B cell (primary cell): Measurements from ENCODE around the gene BCAS4. TPM values are rescaled to one million over a fixed set of nuclear protein-coding genes. Genes with fewer than 3 reads are reported as not detected.

Source experiments
- ATAC-seq: fragments of 200-7000 bp; cut with Tn5 transposase; one replicate; pipeline ENCODE4 v1.10.0; 2021; ENCODE audit warnings: low read depth, mild to moderate bottlenecking, moderate number of reproducible peaks, moderate library complexity
- CTCF ChIA-PET: fragments of 350-600 bp; sonication (Branson Sonifier 250); formaldehyde crosslinking; loops from one replicate; lab custom pipeline; 2021; ENCODE audit warnings: antibody characterized with exemption, inconsistent platforms; lab: Charles Lee
- POLR2A ChIA-PET: fragments of 350-600 bp; sonication (Branson Sonifier 250); formaldehyde crosslinking; loops from one replicate; lab custom pipeline; 2021; ENCODE audit warnings: antibody characterized with exemption; lab: Charles Lee
- DNase-seq: peaks from one replicate; pipeline ENCODE4 v3.0.0; 2013
- H2AFZ ChIP-seq: 2 replicates; pipeline ENCODE4 v1.6.1; 2012; ENCODE audit warnings: mild to moderate bottlenecking, low read depth, low read length; ENCODE audit not compliant: insufficient read depth, poor library complexity, severe bottlenecking
- H3K27ac ChIP-seq, 2 donors: 1 replicate in 1 of 2; 2 replicates in 1 of 2; pipeline ENCODE4 v1.5.1; 2012 to 2013; ENCODE audit warnings: low read length in 2 of 2, mild to moderate bottlenecking in 2 of 2, moderate library complexity in 1 of 2
- H3K27me3 ChIP-seq, 4 experiments: fragments of 200-600 bp in 1 of 4; sonication (generic) in 1 of 4; replicated peaks in 1 of 4; 1 replicate in 2 of 4; 2 replicates in 2 of 4; pipeline versions ENCODE4 v1.6.1 to v1.7.0; 2013 to 2016; ENCODE audit warnings: low read length in 3 of 4, mild to moderate bottlenecking in 2 of 4, mixed read lengths in 1 of 4, moderate library complexity in 1 of 4; ENCODE audit not compliant: insufficient read depth in 4 of 4, control insufficient read depth in 3 of 4; ENCODE audit errors: control extremely low read depth in 1 of 4
- H3K36me3 ChIP-seq, 2 experiments: replicated peaks in 1 of 2; 1 replicate in 1 of 2; 2 replicates in 1 of 2; pipeline versions ENCODE4 v1.6.1 to v1.7.1; 2013; ENCODE audit warnings: low read length in 1 of 2; ENCODE audit not compliant: insufficient read depth in 2 of 2, control insufficient read depth in 1 of 2; ENCODE audit errors: control extremely low read depth in 1 of 2, extremely low read depth in 1 of 2
- H3K4me1 ChIP-seq, 2 donors: fragments of 200-600 bp in 1 of 2; sonication (generic) in 1 of 2; 1 replicate in 1 of 2; 2 replicates in 1 of 2; pipeline versions ENCODE4 v1.5.1 to v1.6.1; 2013 to 2017; ENCODE audit warnings: low read length in 2 of 2; ENCODE audit not compliant: control insufficient read depth in 2 of 2, insufficient read depth in 2 of 2
- H3K4me2 ChIP-seq: replicated peaks from 2 replicates; pipeline ENCODE3; 2012; ENCODE audit warnings: mild to moderate bottlenecking, low read depth, low read length; ENCODE audit not compliant: poor library complexity, severe bottlenecking
- H3K4me3 ChIP-seq, 5 experiments: fragments of 200-600 bp in 1 of 5; sonication (generic) in 1 of 5; 1 replicate in 3 of 5; 2 replicates in 2 of 5; pipeline versions ENCODE4 v1.5.1 to v1.7.0; 2011 to 2016; ENCODE audit warnings: low read length in 4 of 5, mild to moderate bottlenecking in 4 of 5, low read depth in 2 of 5, control low read depth in 1 of 5, moderate library complexity in 1 of 5; ENCODE audit not compliant: insufficient read depth in 1 of 5; ENCODE audit errors: control extremely low read depth in 1 of 5, extremely low read depth in 1 of 5
- H3K79me2 ChIP-seq: fragments of 200-600 bp; sonication (generic); one replicate; pipeline ENCODE4 v1.6.0; 2016; ENCODE audit warnings: low read length; ENCODE audit not compliant: control insufficient read depth, insufficient read depth
- H3K9ac ChIP-seq: fragments of 200-600 bp; sonication (generic); 2 replicates; pipeline ENCODE4 v1.6.1; 2017; ENCODE audit warnings: mild to moderate bottlenecking, low read length, moderate library complexity
- H3K9me3 ChIP-seq, 3 donors: one replicate each; pipeline versions ENCODE4 v1.6.1 to v1.7.1; 2013; ENCODE audit warnings: low read length in 2 of 3; ENCODE audit not compliant: control insufficient read depth in 2 of 3, insufficient read depth in 1 of 3; ENCODE audit errors: control extremely low read depth in 1 of 3
- H4K20me1 ChIP-seq: 2 replicates; pipeline ENCODE4 v1.6.0; 2012; ENCODE audit warnings: mild to moderate bottlenecking, low read length; ENCODE audit not compliant: insufficient read depth, control insufficient read depth, poor library complexity, severe bottlenecking
- H3K27ac Mint-ChIP-seq: one replicate; pipeline ENCODE4 v1.8.0; 2021; ENCODE audit warnings: mixed read lengths
- H3K27me3 Mint-ChIP-seq: one replicate; pipeline ENCODE4 v1.8.0; 2021; ENCODE audit warnings: mixed read lengths
- H3K4me1 Mint-ChIP-seq: one replicate; pipeline ENCODE4 v1.8.0; 2021; ENCODE audit warnings: mixed read lengths
- H3K4me3 Mint-ChIP-seq: one replicate; pipeline ENCODE4 v1.8.0; 2021; ENCODE audit warnings: mixed read lengths
- H3K9me3 Mint-ChIP-seq: one replicate; pipeline ENCODE4 v1.8.0; 2022; ENCODE audit warnings: mixed read lengths; ENCODE audit not compliant: insufficient read depth
- CTCF ChIP-seq: fragments of 200-600 bp; IDR thresholded peaks from one replicate; pipeline ENCODE4 v1.8.0; 2022; ENCODE audit warnings: antibody characterized with exemption, mild to moderate bottlenecking
- EZH2 ChIP-seq: IDR thresholded peaks from 2 replicates; pipeline ENCODE4 v1.6.1; 2012; ENCODE audit warnings: borderline replicate concordance, low read depth, mild to moderate bottlenecking, moderate library complexity, low read length; ENCODE audit not compliant: insufficient read depth, poor library complexity, severe bottlenecking
- WGBS: methylation state at CpG from one replicate; pipeline ENCODE4 v1.1.5; 2013; ENCODE audit warnings: missing lambda C conversion rate; ENCODE audit not compliant: insufficient coverage; 5-methylcytosine and 5-hydroxymethylcytosine counted together
- intact Hi-C: fragments of 100-400 bp; cut with micrococcal nuclease; formaldehyde crosslinking; loops from one replicate; pipeline ENCODE4 v1.10.0; 2022
- polyA plus RNA-seq: library from polyadenylated mRNA; depleted of rRNA; stranded (reverse); fragments of >200 nt; gene quantifications from 2 replicates; pipeline ENCODE4 v1.2.3, GENCODE V29; 2012
- total RNA-seq, 2 donors: library from RNA; stranded (reverse); fragments of 120-200 nt in 1 of 2; gene quantifications; 1 replicate in 1 of 2; 2 replicates in 1 of 2; pipeline versions ENCODE4 v1.2.3 to v1.2.4, GENCODE V29; 2013 to 2022

Gene BCAS4
- total and polyA plus RNA-seq, 2 donors (not counting 1 experiment from before 2014, with no cell fraction given): 44.8 to 88.2 TPM

DNA sequence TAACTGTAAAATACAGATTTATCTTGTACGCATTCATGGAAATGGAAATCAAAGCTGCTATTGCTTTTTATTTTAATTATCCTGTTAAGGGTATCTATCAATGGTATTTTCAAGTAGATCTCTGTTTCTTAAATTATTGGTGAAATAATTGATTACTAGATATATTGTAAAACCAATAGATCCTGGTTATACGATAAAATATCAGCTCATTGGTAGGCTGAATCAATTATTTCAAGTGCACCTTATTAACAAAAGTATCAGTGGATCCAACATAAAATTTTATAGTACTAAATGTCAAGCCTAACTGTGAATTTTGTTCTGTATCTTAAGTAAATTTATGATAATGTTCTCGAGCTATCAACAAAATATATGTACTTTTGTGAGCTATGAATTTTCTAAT, 41.7 kb upstream of the BCAS4 start:
- Histone ChIP-seq H3K36me3 (peaks cover 8% of the 10 kb centered on the region in 2 experiments), H2AFZ (no peak overlapping the region), H3K27me3 (no peaks in the 10 kb centered on the region), H3K79me2 (no peaks in the 10 kb centered on the region), H3K9me3 (no peaks in the 10 kb centered on the region), H3K9ac (no peak overlapping the region), H3K4me1 (no peaks in the 10 kb centered on the region), H3K4me2 (no peak overlapping the region), H3K4me3 (no peak overlapping the region), H3K27ac (no peak overlapping the region), H4K20me1 (no peaks in the 10 kb centered on the region)
- WGBS: no CpG with 5 or more reads among the region's 3 CpGs
- intact Hi-C loops: no loop called here
- no peaks in the 10 kb centered on the region for H3K9me3 Mint-ChIP-seq
- no peak overlapping the region for H3K27ac Mint-ChIP-seq
- no peak for ATAC-seq
- CTCF ChIA-PET: interaction anchor here (0.7 to 7.2 kb wide), 2 partner anchors 25 to 565 kb away, joined by 3 to 95 read pairs; partner anchors contain the start of gene CEBPB
- TF ChIP-seq EZH2: no peak
- TF ChIP-seq CTCF: no peak
- no peaks in the 10 kb centered on the region for H3K27me3 Mint-ChIP-seq
- no peak for DNase-seq
- H3K4me1 Mint-ChIP-seq: no peaks in the 10 kb centered on the region
- POLR2A ChIA-PET: no interaction called here
- H3K4me3 Mint-ChIP-seq: no peak overlapping the region

- no peaks in the 10 kb centered on the region for H3K79me2 ChIP-seq
- H3K9me3 ChIP-seq: no peaks in the 10 kb centered on the region
- Mint-ChIP-seq H3K4me3 (no peak overlapping the region), H3K4me1 (no peaks in the 10 kb centered on the region), H3K27ac (no peak overlapping the region), H3K9me3 (no peaks in the 10 kb centered on the region), H3K27me3 (no peaks in the 10 kb centered on the region)
- H3K4me1 ChIP-seq: no peaks in the 10 kb centered on the region
- ChIA-PET CTCF (interaction anchor here (7.2 kb wide), 1 partner anchor 566 kb away, joined by 95 read pairs; the partner anchor contains the start of gene CEBPB), POLR2A (no interaction called here)
- H3K27ac ChIP-seq: no peak overlapping the region
- H3K4me2 ChIP-seq: no peak overlapping the region
- H4K20me1 ChIP-seq: no peaks in the 10 kb centered on the region
- TF ChIP-seq CTCF: no peak
- TF ChIP-seq EZH2: no peak
- H2AFZ ChIP-seq: no peak overlapping the region
- H3K36me3 ChIP-seq: peaks cover 7 to 8% of the 10 kb centered on the region in 2 experiments
- no peak for DNase-seq
- WGBS: 96% methylated on average over 3 of the region's 4 CpGs
- intact Hi-C loops: no loop called here
- no peaks in the 10 kb centered on the region for H3K27me3 ChIP-seq
- no peak overlapping the region for H3K9ac ChIP-seq
- no peak for ATAC-seq
- no peak overlapping the region for H3K4me3 ChIP-seq
These were observed 40.4 kb upstream of the BCAS4 start for GRCh38 chr20:50754420-50754819.
